NCI-H524 (cell line): ENCODE results near the gene KRTAP10-10.
"Not testable (repeated sequence)": the region's sequence is repeated elsewhere in the genome, so short reads cannot be mapped to it uniquely, and the experiment has no call there.

Experiments
- DNase-seq, 2 experiments: peaks; one replicate each; lab custom pipeline; 2025; lab: John Stamatoyannopoulos, UW

Gene KRTAP10-10

GRCh38 chr21:44681861-44682579 is 44.9 kb downstream of the KRTAP10-10 start, which contains the start of gene KRTAP12-1:
Gene KRTAP12-1 (minus strand): TSS chr21:44682163. CDS start chr21:44682123, 40 bp downstream.
- DNase-seq: peak; percentile 63 to 73

- DNase-seq: no peak
These were observed 45.5 kb downstream of the KRTAP10-10 start for GRCh38 chr21:44682580-44683151.

GRCh38 chr21:44684077-44684476 is 46.9 kb downstream of the KRTAP10-10 start:
- DNase-seq: no peak

GRCh38 chr21:44684483-44684882 is 47.3 kb downstream of the KRTAP10-10 start:
- DNase-seq: no peak

GRCh38 chr21:44685050-44685449 is 47.9 kb downstream of the KRTAP10-10 start:
- not testable (repeated sequence) for DNase-seq

- peak; percentile 7 to 51 for DNase-seq
These were observed 49.0 kb downstream of the KRTAP10-10 start for GRCh38 chr21:44686000-44686781.

GRCh38 chr21:44686843-44687561 is 49.8 kb downstream of the KRTAP10-10 start:
- DNase-seq: no peak

GRCh38 chr21:44687671-44688070 is 50.5 kb downstream of the KRTAP10-10 start:
- DNase-seq: peak in 1 of 2 experiments; percentile 79
